Measurements from ENCODE around the gene IBTK. TPM values are rescaled to one million over a fixed set of nuclear protein-coding genes. Genes with fewer than 3 reads are reported as not detected.
"Not testable (repeated sequence)": the region's sequence is repeated elsewhere in the genome, so short reads cannot be mapped to it uniquely, and the experiment has no call there.

IBTK gene
- total RNA-seq, 1 donor from 2014 or later: 40.6 TPM

DNA sequence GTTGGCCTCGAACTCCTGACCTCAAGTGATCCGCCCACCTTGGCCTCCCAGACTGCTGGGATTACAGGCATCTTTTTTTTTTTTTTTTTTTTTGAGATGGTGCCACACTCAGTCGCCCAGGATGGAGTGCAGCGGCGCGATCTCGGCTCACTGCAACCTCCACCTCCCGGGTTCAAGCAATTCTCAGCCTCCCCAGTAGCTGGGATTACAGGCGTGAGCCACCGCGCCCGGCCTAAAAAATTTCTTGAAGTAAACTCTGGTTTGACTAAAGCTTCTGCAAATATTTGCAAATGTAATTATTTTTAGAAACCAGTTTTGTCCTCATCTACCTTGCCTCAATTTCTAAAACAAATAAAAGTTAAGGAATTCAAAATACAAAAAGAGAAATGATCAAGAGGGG, 1.2 kb downstream of the IBTK start:
- DNase-seq (ENCODE audit: low spot score): no peak

- DNase-seq (ENCODE audit: low spot score): no peak
Observed at GRCh38 chr6:82245376-82245775, 2.2 kb downstream of the IBTK start.

DNA sequence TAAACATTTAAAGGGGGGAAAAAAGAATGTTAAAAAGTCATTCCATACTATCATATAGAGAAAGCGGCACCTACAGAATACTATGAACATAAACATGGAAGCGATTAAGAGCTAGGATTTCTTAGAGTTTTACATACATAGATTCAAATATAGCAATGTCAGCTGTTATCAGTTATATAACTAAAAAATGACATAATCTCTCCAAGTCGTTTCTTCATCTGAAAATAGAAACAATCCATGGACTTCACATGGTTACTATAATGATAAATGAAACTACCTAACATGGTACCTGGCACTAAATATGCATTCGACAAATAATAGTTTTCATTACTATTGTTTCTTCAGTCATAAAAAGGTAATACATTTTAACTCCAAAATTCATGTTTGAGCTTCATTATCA, 3.7 kb downstream of the IBTK start:
- no peak for DNase-seq (ENCODE audit: low spot score)

DNA sequence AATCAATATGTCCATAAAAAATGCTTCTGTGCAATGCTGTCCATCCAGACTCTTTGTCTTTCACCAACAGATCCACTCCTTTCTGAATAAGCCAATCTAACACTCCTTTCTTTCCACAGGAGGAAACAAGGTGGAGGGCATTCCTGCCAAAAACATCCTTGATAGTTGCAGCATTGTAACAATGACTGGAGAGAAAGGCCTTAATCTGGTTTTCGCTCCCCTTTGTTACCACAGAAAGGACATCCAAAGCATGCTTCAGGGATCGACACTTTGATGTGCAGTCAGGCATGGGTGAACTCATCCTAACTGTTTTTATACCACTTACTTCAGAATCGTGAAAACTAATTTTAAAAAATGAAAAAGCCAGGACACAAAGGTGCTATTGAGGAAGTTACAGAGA, 7.4 kb downstream of the IBTK start:
- DNase-seq (ENCODE audit: low spot score): no peak

- no peak for DNase-seq (ENCODE audit: low spot score)
Observed at GRCh38 chr6:82239597-82239996, 7.9 kb downstream of the IBTK start.

DNA sequence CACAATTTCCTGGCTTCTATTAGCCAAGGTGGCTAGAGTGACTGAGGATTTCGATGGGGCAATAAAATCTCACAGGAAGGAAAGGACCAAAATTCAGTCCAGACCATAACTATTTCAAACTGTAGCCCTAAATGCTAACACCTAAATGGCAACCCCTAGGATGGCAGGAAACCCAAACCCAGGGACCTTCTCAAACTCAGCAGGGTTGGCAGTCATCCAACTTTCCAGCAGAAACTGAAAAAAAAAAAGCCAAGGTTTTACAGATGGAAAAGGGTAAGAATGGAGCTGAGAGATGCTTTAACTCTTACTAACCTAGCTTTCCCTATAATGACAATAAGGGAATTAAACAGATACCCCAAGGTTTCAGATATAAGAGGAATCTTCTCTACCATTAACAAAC, 10.5 kb downstream of the IBTK start:
- DNase-seq (ENCODE audit: low spot score): no peak

- no peak for DNase-seq (ENCODE audit: low spot score)
Observed at GRCh38 chr6:82227770-82228169, 19.8 kb downstream of the IBTK start.

GRCh38 chr6:82220167-82220566, 27.4 kb downstream of the IBTK start:
- no peak for DNase-seq (ENCODE audit: low spot score)

GRCh38 chr6:82217018-82217586, 30.4 kb downstream of the IBTK start:
- DNase-seq (ENCODE audit: low spot score): no peak

- no peak for DNase-seq (ENCODE audit: low spot score)
Observed at GRCh38 chr6:82216549-82216948, 31.0 kb downstream of the IBTK start.

- no peak for DNase-seq (ENCODE audit: low spot score)
Observed at GRCh38 chr6:82211326-82211725, 36.2 kb downstream of the IBTK start.

GRCh38 chr6:82208913-82209312, 38.6 kb downstream of the IBTK start:
- no peak for DNase-seq (ENCODE audit: low spot score)

- DNase-seq (ENCODE audit: low spot score): no peak
Observed at GRCh38 chr6:82205930-82206392, 41.6 kb downstream of the IBTK start.

GRCh38 chr6:82204020-82204419, 43.5 kb downstream of the IBTK start:
- no peak for DNase-seq (ENCODE audit: low spot score)

GRCh38 chr6:82197784-82198183, 49.8 kb downstream of the IBTK start:
- DNase-seq (ENCODE audit: low spot score): no peak

GRCh38 chr6:82197245-82197644, 50.3 kb downstream of the IBTK start:
- DNase-seq (ENCODE audit: low spot score): not testable (repeated sequence)

DNA sequence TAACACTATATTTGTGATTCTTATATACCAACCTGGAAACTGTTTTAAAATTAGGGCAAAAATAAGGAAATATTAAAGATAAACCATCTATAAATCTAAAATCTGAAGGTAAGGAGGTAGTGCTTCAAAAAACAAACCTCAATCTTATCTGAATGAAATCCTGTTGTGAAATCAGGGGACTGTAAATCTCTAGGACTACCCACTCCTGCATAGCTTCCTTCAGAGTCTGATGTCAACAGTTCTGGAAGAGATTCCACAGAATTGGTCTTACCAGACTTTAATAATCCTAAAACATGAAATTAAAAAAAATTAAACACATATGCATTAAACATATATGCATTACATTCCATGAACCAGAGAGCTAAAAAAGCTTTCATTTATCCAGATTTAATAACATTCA, 51.4 kb downstream of the IBTK start:
- DNase-seq (ENCODE audit: low spot score): no peak

GRCh38 chr6:82195619-82196018, 51.9 kb downstream of the IBTK start:
- DNase-seq (ENCODE audit: low spot score): no peak

- DNase-seq (ENCODE audit: low spot score): no peak
Observed at GRCh38 chr6:82185948-82186535, 61.5 kb downstream of the IBTK start.

- DNase-seq (ENCODE audit: low spot score): no peak
Observed at GRCh38 chr6:82183642-82184282, 63.8 kb downstream of the IBTK start.

- no peak for DNase-seq (ENCODE audit: low spot score)
Observed at GRCh38 chr6:82182756-82183155, 64.8 kb downstream of the IBTK start.

GRCh38 chr6:82179415-82179814, 68.1 kb downstream of the IBTK start:
- no peak for DNase-seq (ENCODE audit: low spot score)

DNA sequence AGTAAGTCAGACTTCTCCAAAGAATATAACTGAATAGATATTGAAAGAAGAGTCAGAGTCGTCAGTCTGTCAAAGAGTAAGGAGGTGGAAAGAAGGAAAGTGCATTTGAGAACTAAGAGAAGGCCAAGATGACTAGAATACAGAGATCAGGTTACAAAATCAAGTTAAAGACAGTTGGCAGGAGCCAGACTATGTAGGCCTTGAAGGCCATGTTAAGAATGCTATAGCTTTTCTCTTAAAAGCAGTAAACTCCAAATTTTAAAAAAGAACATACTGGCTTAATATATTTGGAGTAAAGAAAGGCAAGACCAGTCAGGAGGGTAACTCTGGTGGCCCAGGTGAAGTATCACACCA, 68.8 kb downstream of the IBTK start:
- no peak for DNase-seq (ENCODE audit: low spot score)
